ENCODE measurements around the gene UTS2R.

DNA sequence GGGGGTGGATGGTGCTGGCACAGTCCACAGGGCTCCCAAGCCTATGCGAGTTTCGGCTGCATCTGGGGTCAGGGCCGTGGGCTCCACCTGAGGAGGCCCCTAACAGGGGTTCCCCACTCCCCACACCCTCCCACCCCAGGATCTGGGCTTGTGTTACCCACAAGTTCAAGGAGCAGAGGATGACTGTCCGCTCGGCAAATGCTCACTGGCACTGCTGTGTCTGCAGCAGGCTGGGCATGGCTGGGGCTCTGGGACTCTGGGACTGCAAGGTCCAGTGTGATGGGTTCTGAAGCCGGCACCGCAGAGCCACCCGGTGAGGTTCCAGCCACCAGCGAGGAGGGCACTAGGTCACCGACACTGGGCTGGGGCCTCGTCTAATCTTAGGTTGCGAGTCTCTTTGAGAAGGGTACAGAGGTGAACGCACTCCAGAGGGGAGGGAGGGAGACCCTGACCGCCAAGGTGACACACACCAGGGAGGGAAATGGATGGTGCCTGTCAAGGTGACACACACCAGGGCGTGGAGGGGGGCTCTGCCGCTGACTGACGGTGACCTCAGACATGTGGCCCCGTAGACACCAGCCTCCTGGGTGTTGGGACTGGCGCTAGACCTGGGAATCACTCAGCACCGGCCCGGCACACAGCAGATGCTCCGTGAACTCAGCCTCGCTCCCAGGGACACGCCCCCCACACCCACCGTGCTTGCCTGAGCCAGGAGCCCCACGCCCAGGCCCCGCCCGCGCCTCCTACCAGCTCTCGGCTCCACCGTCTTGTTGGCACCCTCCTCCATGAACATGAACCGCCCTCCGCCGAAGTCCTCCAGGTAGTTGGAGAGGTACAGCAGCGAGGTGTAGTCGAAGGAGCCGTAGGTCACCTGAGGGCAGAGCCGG is 26.1 kb downstream of the UTS2R start:
- no peak for TF ChIP-seq CTCF (IDR thresholded peaks at IDR 0.05)
- no peak for TF ChIP-seq POLR2A (IDR thresholded peaks at IDR 0.05)
